GM12874 (cell line): Measurements from ENCODE around the gene FMR1.

Source experiments
- CTCF ChIP-seq: IDR thresholded peaks from 2 replicates; pipeline ENCODE4 v1.5.1; 2011; ENCODE audit warnings: low read depth, mild to moderate bottlenecking, control low read depth, low read length, moderate library complexity; ENCODE audit not compliant: insufficient read depth

Gene FMR1

GRCh38 chrX:147948531-147948930, 36.8 kb downstream of the FMR1 start:
- TF ChIP-seq CTCF = no peak

- TF ChIP-seq CTCF = no peak
Measured at GRCh38 chrX:147950352-147950751, 38.6 kb downstream of the FMR1 start.

GRCh38 chrX:147953976-147954375, 42.3 kb downstream of the FMR1 start:
- TF ChIP-seq CTCF = no peak

GRCh38 chrX:147957291-147957690, 45.6 kb downstream of the FMR1 start:
- no peak for TF ChIP-seq CTCF

GRCh38 chrX:147958291-147958690, 46.6 kb downstream of the FMR1 start:
- TF ChIP-seq CTCF = no peak

- no peak for TF ChIP-seq CTCF
Measured at GRCh38 chrX:147960722-147961121, 49.0 kb downstream of the FMR1 start.

GRCh38 chrX:147962476-147962875, 50.8 kb downstream of the FMR1 start:
- TF ChIP-seq CTCF = no peak

GRCh38 chrX:147978931-147979330, 67.2 kb downstream of the FMR1 start:
- no peak for TF ChIP-seq CTCF
